OCI-LY7 (cell line): Measurements from ENCODE around the gene MRPL9. TPM values are rescaled to one million over a fixed set of nuclear protein-coding genes. Genes with fewer than 3 reads are reported as not detected.

ENCODE experiments used
- BruUV-seq: library from RNA; stranded (reverse); fragments of 400-500 nt; replicated peaks from 2 replicates; lab custom pipeline; 2021; lab: Mats Ljungman, UMichigan
- CTCF ChIA-PET: fragments of 300-600 bp; sonication (Branson Sonifier 250); formaldehyde crosslinking; loops from one replicate; lab custom pipeline; 2022; ENCODE audit warnings: antibody characterized with exemption; ENCODE audit not compliant: unreplicated experiment; lab: Charles Lee
- POLR2A ChIA-PET: fragments of 300-600 bp; sonication (Branson Sonifier 250); formaldehyde crosslinking; loops from one replicate; lab custom pipeline; 2022; ENCODE audit warnings: antibody characterized with exemption; lab: Charles Lee
- DNase-seq: peaks from one replicate; pipeline ENCODE4 v3.0.0-alpha.2; 2015; ENCODE audit warnings: low spot score
- H2AFZ ChIP-seq: fragments of 200-600 bp; sonication (generic), shearing (Covaris generic); 2 replicates; pipeline ENCODE4 v1.6.1; 2014; ENCODE audit warnings: mild to moderate bottlenecking, antibody characterized with exemption, low read length, moderate library complexity
- H3K27ac ChIP-seq: fragments of 200-600 bp; sonication (generic); 2 replicates; pipeline ENCODE4 v1.5.1; 2014; ENCODE audit warnings: mixed run types, low read depth, mild to moderate bottlenecking, moderate library complexity, low read length, inconsistent platforms; ENCODE audit not compliant: poor library complexity, severe bottlenecking
- H3K36me3 ChIP-seq: fragments of 200-600 bp; sonication (generic); 2 replicates; pipeline ENCODE4 v1.6.1; 2014; ENCODE audit warnings: mild to moderate bottlenecking, antibody characterized with exemption, low read length, moderate library complexity, mixed read lengths; ENCODE audit not compliant: insufficient read depth
- H3K4me1 ChIP-seq: fragments of 200-600 bp; sonication (generic); 2 replicates; pipeline ENCODE4 v1.5.1; 2014; ENCODE audit warnings: mild to moderate bottlenecking, low read length; ENCODE audit not compliant: insufficient read depth, poor library complexity, severe bottlenecking
- H3K4me2 ChIP-seq: fragments of 200-600 bp; sonication (generic); 2 replicates; pipeline ENCODE4 v1.6.1; 2014; ENCODE audit warnings: mild to moderate bottlenecking, low read length
- H3K4me3 ChIP-seq: fragments of 200-600 bp; sonication (generic); 2 replicates; pipeline ENCODE4 v1.5.1; 2014; ENCODE audit warnings: mild to moderate bottlenecking, low read depth, low read length; ENCODE audit not compliant: poor library complexity, severe bottlenecking
- H3K79me2 ChIP-seq: fragments of 200-600 bp; sonication (generic); 2 replicates; pipeline ENCODE4 v1.6.1; 2016; ENCODE audit warnings: low read depth, mild to moderate bottlenecking, low read length, moderate library complexity, mixed read lengths; ENCODE audit not compliant: insufficient read depth
- H3K9me2 ChIP-seq: fragments of 200-600 bp; sonication (generic); 2 replicates; pipeline ENCODE4 v1.6.1; 2016; ENCODE audit warnings: mild to moderate bottlenecking, low read length, mixed read lengths; ENCODE audit not compliant: insufficient read depth
- H3K9me3 ChIP-seq: fragments of 200-600 bp; sonication (generic); 2 replicates; pipeline ENCODE4 v1.6.1; 2014; ENCODE audit warnings: mild to moderate bottlenecking, mixed run types, low read length, mixed read lengths
- H4K20me1 ChIP-seq: fragments of 200-600 bp; sonication (generic); 2 replicates; pipeline ENCODE4 v1.6.1; 2014; ENCODE audit warnings: mild to moderate bottlenecking, antibody characterized with exemption, low read length, moderate library complexity, mixed read lengths; ENCODE audit not compliant: insufficient read depth
- EZH2phosphoT487 ChIP-seq: fragments of 200-600 bp; sonication (generic); IDR thresholded peaks from 2 replicates; pipeline ENCODE4 v1.6.1; 2018; ENCODE audit warnings: low read depth, borderline replicate concordance, mild to moderate bottlenecking, mixed run types, antibody characterized with exemption, low read length, moderate library complexity, mixed read lengths
- intact Hi-C: fragments of 100-400 bp; cut with micrococcal nuclease; formaldehyde crosslinking; loops from one replicate; pipeline ENCODE4 v1.10.0; 2022; ENCODE audit not compliant: unreplicated experiment
- total RNA-seq, 2 experiments: library from RNA; depleted of rRNA in 1 of 2; stranded (reverse); fragments of >200 nt in 1 of 2; shearing (Covaris generic) in 1 of 2; gene quantifications; 2 replicates each; pipeline ENCODE4 v1.2.3, GENCODE V29; 2014 to 2022
- TF ChIP-seq, protein P1 (sequence below): fragments of 200-600 bp; sonication (generic); conservative IDR thresholded peaks from 2 replicates; pipeline ENCODE4 v1.5.1; 2014; ENCODE audit warnings: mild to moderate bottlenecking, antibody characterized with exemption, low read length, moderate library complexity, mixed read lengths

MRPL9 gene
- total RNA-seq, 2 experiments from 2014 or later, result 98.6 to 107 TPM

DNA sequence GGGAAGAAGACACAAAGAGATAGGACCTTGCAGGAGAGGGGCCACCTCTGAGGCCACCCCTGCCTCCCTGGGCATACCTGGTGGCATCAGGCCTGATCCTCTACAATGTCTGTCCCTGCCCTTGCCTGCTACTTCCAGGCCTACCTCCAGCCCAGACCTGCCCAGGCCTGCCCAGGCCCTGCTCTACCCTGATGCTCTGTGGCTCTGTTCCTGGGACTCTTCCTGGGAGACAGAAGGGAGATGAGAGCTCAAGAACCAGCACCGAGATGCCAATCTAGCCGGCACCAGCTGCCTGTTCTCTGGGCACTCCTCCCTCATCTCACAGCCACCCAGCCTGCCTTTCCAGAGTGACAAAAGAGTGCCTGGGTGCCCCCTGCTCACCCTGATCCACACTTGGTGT is 49.4 kb downstream of the MRPL9 start:
- no peaks in the 10 kb centered on the region for H3K79me2 ChIP-seq
- no peak overlapping the region for H2AFZ ChIP-seq
- H3K9me2 ChIP-seq, result no peaks in the 10 kb centered on the region
- no peaks in the 10 kb centered on the region for H4K20me1 ChIP-seq
- ChIA-PET POLR2A (no interaction called here), CTCF (no interaction called here)
- no peak for TF ChIP-seq EZH2phosphoT487
- TF ChIP-seq, protein P1, sequence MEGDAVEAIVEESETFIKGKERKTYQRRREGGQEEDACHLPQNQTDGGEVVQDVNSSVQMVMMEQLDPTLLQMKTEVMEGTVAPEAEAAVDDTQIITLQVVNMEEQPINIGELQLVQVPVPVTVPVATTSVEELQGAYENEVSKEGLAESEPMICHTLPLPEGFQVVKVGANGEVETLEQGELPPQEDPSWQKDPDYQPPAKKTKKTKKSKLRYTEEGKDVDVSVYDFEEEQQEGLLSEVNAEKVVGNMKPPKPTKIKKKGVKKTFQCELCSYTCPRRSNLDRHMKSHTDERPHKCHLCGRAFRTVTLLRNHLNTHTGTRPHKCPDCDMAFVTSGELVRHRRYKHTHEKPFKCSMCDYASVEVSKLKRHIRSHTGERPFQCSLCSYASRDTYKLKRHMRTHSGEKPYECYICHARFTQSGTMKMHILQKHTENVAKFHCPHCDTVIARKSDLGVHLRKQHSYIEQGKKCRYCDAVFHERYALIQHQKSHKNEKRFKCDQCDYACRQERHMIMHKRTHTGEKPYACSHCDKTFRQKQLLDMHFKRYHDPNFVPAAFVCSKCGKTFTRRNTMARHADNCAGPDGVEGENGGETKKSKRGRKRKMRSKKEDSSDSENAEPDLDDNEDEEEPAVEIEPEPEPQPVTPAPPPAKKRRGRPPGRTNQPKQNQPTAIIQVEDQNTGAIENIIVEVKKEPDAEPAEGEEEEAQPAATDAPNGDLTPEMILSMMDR, result no peak
- BruUV-seq, result no TSS peak
- no peaks in the 10 kb centered on the region for H3K4me1 ChIP-seq
- H3K4me2 ChIP-seq, result no peak overlapping the region
- no peak overlapping the region for H3K27ac ChIP-seq
- intact Hi-C loops, result no loop called here
- H3K9me3 ChIP-seq, result no peaks in the 10 kb centered on the region
- H3K4me3 ChIP-seq, result no peak overlapping the region
- DNase-seq, result no peak
- H3K36me3 ChIP-seq, result no peaks in the 10 kb centered on the region

DNA sequence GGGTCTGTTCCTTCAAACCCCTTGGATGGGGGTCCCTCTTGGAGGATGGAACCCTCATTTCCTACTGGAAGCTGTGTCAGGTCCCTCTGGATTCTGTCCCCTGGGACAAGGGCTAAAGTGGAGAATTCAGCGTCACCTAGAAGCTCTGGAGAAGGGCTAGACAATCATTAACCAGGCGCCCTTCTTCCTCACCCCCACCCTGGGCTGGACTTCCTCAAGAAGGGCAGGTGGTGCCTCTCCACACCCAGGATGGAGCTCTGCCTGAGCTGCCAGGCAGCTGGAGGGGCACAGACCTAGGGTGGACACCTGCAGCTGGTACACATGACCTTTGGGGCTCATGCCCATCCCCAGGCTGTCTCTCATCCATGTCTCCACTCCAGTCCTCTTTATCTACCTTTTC is 50.3 kb downstream of the MRPL9 start:
- no peaks in the 10 kb centered on the region for H4K20me1 ChIP-seq
- intact Hi-C loops, result no loop called here
- H3K4me2 ChIP-seq, result no peak overlapping the region
- ChIA-PET CTCF (no interaction called here), POLR2A (interaction anchor here (0.6 kb wide), 1 partner anchor 806 kb away, joined by 8 read pairs; no protein-coding TSS in a partner anchor)
- H3K4me3 ChIP-seq, result no peak overlapping the region
- no peak overlapping the region for H2AFZ ChIP-seq
- no peaks in the 10 kb centered on the region for H3K36me3 ChIP-seq
- DNase-seq, result no peak
- no peak for TF ChIP-seq EZH2phosphoT487
- TF ChIP-seq, protein P1, result no peak
- H3K4me1 ChIP-seq, result no peaks in the 10 kb centered on the region
- H3K27ac ChIP-seq, result no peak overlapping the region
- H3K9me3 ChIP-seq, result no peaks in the 10 kb centered on the region
- no peaks in the 10 kb centered on the region for H3K9me2 ChIP-seq
- H3K79me2 ChIP-seq, result no peaks in the 10 kb centered on the region
- no TSS peak for BruUV-seq

DNA sequence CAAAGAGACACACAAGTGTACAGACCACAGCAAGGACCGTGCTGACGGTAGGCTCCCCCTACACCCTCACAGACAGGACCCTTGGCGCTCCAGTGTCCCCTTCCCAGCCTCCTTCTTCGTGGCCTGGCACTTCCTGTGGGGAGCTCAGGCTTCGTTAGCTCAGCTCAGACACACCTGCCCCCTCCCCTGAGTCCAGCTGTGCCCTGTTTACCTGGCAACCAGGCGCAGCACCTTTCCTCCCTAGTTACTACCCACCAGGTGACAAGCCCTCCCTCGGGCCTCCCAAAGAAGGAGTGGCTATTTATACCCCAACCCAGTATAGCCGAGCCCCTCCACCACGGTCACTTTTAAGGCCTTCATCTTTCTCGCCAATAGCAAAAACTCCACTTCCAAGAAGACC is 51.3 kb downstream of the MRPL9 start:
- H3K9me2 ChIP-seq, result no peaks in the 10 kb centered on the region
- no peak overlapping the region for H3K27ac ChIP-seq
- no peaks in the 10 kb centered on the region for H4K20me1 ChIP-seq
- no peak overlapping the region for H3K4me3 ChIP-seq
- no peak overlapping the region for H2AFZ ChIP-seq
- TF ChIP-seq, protein P1, result no peak
- no peak for TF ChIP-seq EZH2phosphoT487
- no TSS peak for BruUV-seq
- ChIA-PET CTCF (no interaction called here), POLR2A (no interaction called here)
- H3K9me3 ChIP-seq, result no peaks in the 10 kb centered on the region
- H3K79me2 ChIP-seq, result no peaks in the 10 kb centered on the region
- DNase-seq, result no peak
- no peaks in the 10 kb centered on the region for H3K36me3 ChIP-seq
- no peak overlapping the region for H3K4me2 ChIP-seq
- intact Hi-C loops, result no loop called here
- no peaks in the 10 kb centered on the region for H3K4me1 ChIP-seq
